SK-N-SH (cell line): ENCODE data around the gene MADD. TPM values are rescaled to one million over a fixed set of nuclear protein-coding genes. Genes with fewer than 3 reads are reported as not detected.

Source experiments
- CTCF ChIA-PET: fragments of 300-600, 350-600 bp; formaldehyde crosslinking; extraction: SDS; loops from one replicate; lab custom pipeline; 2021; lab: Yijun Ruan, JAX
- POLR2A ChIA-PET: fragments of 350-600 bp; sonication (Branson Sonifier 250); formaldehyde crosslinking; extraction: SDS; loops from one replicate; lab custom pipeline; 2020; ENCODE audit warnings: antibody characterized with exemption, inconsistent platforms; lab: Yijun Ruan, JAX
- DNase-seq: peaks from one replicate; pipeline ENCODE4 v3.0.0; 2012
- H2AFZ ChIP-seq: fragments of 200-600 bp; sonication (generic); 2 replicates; pipeline ENCODE4 v1.8.1; 2016; ENCODE audit warnings: antibody characterized with exemption, mild to moderate bottlenecking, low read depth
- H3F3A ChIP-seq: fragments of 200-600 bp; sonication (generic); replicated peaks from 2 replicates; pipeline ENCODE3; 2016; ENCODE audit warnings: antibody characterized with exemption, mild to moderate bottlenecking; ENCODE audit not compliant: insufficient read depth
- H3K27ac ChIP-seq, 2 experiments: fragments of 200-500 bp in 1 of 2; fragments of 200-600 bp in 1 of 2; sonication (Bioruptor generic) in 1 of 2; sonication (generic), shearing (Covaris generic) in 1 of 2; 2 replicates each; pipeline versions ENCODE4 v1.5.1 to v1.6.1; 2014 to 2016; ENCODE audit warnings: low read depth in 2 of 2, inconsistent platforms in 1 of 2, low read length in 1 of 2, mild to moderate bottlenecking in 1 of 2, mixed read lengths in 1 of 2
- H3K27me3 ChIP-seq: fragments of 200-600 bp; sonication (generic), shearing (Covaris generic); 2 replicates; pipeline ENCODE4 v1.6.1; 2016; ENCODE audit warnings: mixed run types; ENCODE audit not compliant: insufficient read depth
- H3K36me3 ChIP-seq, 2 experiments: fragments of 200-500 bp in 1 of 2; fragments of 200-600 bp in 1 of 2; sonication (Bioruptor generic) in 1 of 2; sonication (generic) in 1 of 2; replicated peaks in 1 of 2; 2 replicates each; pipeline versions ENCODE3 to v1.5.1; 2014 to 2016; ENCODE audit warnings: low read length in 1 of 2, mild to moderate bottlenecking in 1 of 2; ENCODE audit not compliant: insufficient read depth in 2 of 2, control insufficient read depth in 1 of 2
- H3K4me1 ChIP-seq, 2 experiments: fragments of 200-500 bp in 1 of 2; fragments of 200-600 bp in 1 of 2; sonication (Bioruptor generic) in 1 of 2; sonication (generic), shearing (Covaris generic) in 1 of 2; 2 replicates each; pipeline versions ENCODE4 v1.5.1 to v1.6.1; 2014 to 2016; ENCODE audit warnings: low read depth in 1 of 2, low read length in 1 of 2, mixed run types in 1 of 2; ENCODE audit not compliant: insufficient read depth in 2 of 2, control insufficient read depth in 1 of 2
- H3K4me2 ChIP-seq: fragments of 200-600 bp; sonication (generic), shearing (Covaris generic); 2 replicates; pipeline ENCODE4 v1.6.1; 2017; ENCODE audit warnings: mixed run types
- H3K4me3 ChIP-seq, 2 experiments: fragments of 200-500 bp in 1 of 2; fragments of 200-600 bp in 1 of 2; sonication (Bioruptor generic) in 1 of 2; sonication (generic), shearing (Covaris generic) in 1 of 2; 2 replicates each; pipeline versions ENCODE4 v1.5.1 to v1.8.1; 2014 to 2016; ENCODE audit warnings: low read depth in 2 of 2, inconsistent platforms in 1 of 2, low read length in 1 of 2, mild to moderate bottlenecking in 1 of 2, mixed read lengths in 1 of 2, moderate library complexity in 1 of 2
- H3K79me2 ChIP-seq: fragments of 200-600 bp; sonication (generic); 2 replicates; pipeline ENCODE4 v1.8.1; 2017; ENCODE audit warnings: mild to moderate bottlenecking; ENCODE audit not compliant: insufficient read depth
- H3K9ac ChIP-seq: fragments of 200-600 bp; sonication (generic); 2 replicates; pipeline ENCODE4 v1.6.1; 2017; ENCODE audit warnings: mixed run types
- H3K9me2 ChIP-seq: fragments of 200-600 bp; sonication (generic); 2 replicates; pipeline ENCODE4 v1.6.1; 2017; ENCODE audit warnings: mixed run types
- H3K9me3 ChIP-seq: fragments of 200-600 bp; sonication (generic); 2 replicates; pipeline ENCODE4 v1.6.1; 2017; ENCODE audit warnings: mixed run types, mild to moderate bottlenecking, moderate library complexity
- H4K20me1 ChIP-seq: fragments of 200-600 bp; sonication (generic); 2 replicates; pipeline ENCODE4 v1.6.1; 2017; ENCODE audit warnings: mild to moderate bottlenecking, mixed run types; ENCODE audit not compliant: insufficient read depth
- EP300 ChIP-seq, 2 experiments: IDR thresholded peaks; 2 replicates each; pipeline versions ENCODE4 v1.4.0 to v1.6.1; 2012; ENCODE audit warnings: borderline replicate concordance in 1 of 2, low read depth in 1 of 2, low read length in 1 of 2
- EZH2phosphoT487 ChIP-seq: fragments of 200-600 bp; sonication (generic); IDR thresholded peaks from 2 replicates; pipeline ENCODE4 v1.6.1; 2017; ENCODE audit warnings: low read depth, mixed run types, mild to moderate bottlenecking, antibody characterized with exemption, moderate library complexity, borderline replicate concordance
- FOXM1 ChIP-seq: IDR thresholded peaks from 2 replicates; pipeline ENCODE4 v1.4.0; 2012; ENCODE audit warnings: low read depth, mild to moderate bottlenecking
- GABPA ChIP-seq: IDR thresholded peaks from 2 replicates; pipeline ENCODE4 v1.4.0; 2012; ENCODE audit warnings: low read depth, mild to moderate bottlenecking
- JUND ChIP-seq: IDR thresholded peaks from 2 replicates; pipeline ENCODE4 v1.4.0; 2012
- MXI1 ChIP-seq: IDR thresholded peaks from 2 replicates; pipeline ENCODE4 v1.6.1; 2012; ENCODE audit warnings: mild to moderate bottlenecking, low read depth, low read length, improper control_type of control experiment
- SMC3 ChIP-seq: IDR thresholded peaks from 2 replicates; pipeline ENCODE4 v1.6.1; 2012; ENCODE audit warnings: low read depth, low read length, improper control_type of control experiment
- TEAD4 ChIP-seq: IDR thresholded peaks from 2 replicates; pipeline ENCODE4 v1.4.0; 2012; ENCODE audit warnings: mild to moderate bottlenecking, borderline replicate concordance; ENCODE audit not compliant: insufficient read depth
- YY1 ChIP-seq: IDR thresholded peaks from 2 replicates; pipeline ENCODE4 v1.4.0; 2012; ENCODE audit warnings: low read depth, mild to moderate bottlenecking
- WGBS: methylation state at CpG from one replicate; pipeline ENCODE4 v1.1.6; 2017; ENCODE audit warnings: low lambda C conversion rate; 5-methylcytosine and 5-hydroxymethylcytosine counted together
- polyA plus RNA-seq, 3 experiments: library from polyadenylated mRNA; depleted of rRNA; stranded (reverse); fragments of >200 nt; gene quantifications; 2 replicates each; pipeline ENCODE4 v1.2.3, GENCODE V29; 2012
- TF ChIP-seq, protein P1 (sequence below): fragments of 150-350 bp; IDR thresholded peaks from 2 replicates; pipeline ENCODE4 v1.6.1; 2016; ENCODE audit warnings: mild to moderate bottlenecking, low read depth, low read length
- TF ChIP-seq, protein P2 (sequence below): IDR thresholded peaks from 2 replicates; pipeline ENCODE4 v1.4.0; 2012; ENCODE audit warnings: low read depth, borderline replicate concordance
- TF ChIP-seq, protein P3 (sequence below): IDR thresholded peaks from 2 replicates; pipeline ENCODE4 v1.6.1; 2012; ENCODE audit warnings: mild to moderate bottlenecking, low read depth, low read length, moderate library complexity
- TF ChIP-seq, protein P4 (sequence below): IDR thresholded peaks from 2 replicates; pipeline ENCODE4 v1.4.0; 2012; ENCODE audit warnings: low read depth
- TF ChIP-seq, protein P5 (sequence below): IDR thresholded peaks from 2 replicates; pipeline ENCODE4 v1.4.0; 2012; ENCODE audit warnings: low read depth, borderline replicate concordance
- TF ChIP-seq, protein P6 (sequence below): IDR thresholded peaks from 2 replicates; pipeline ENCODE4; 2012

The MADD gene
- polyA plus RNA-seq, 1 of the 3 experiments (the other 2 are of a cell fraction): 16.4 TPM

DNA sequence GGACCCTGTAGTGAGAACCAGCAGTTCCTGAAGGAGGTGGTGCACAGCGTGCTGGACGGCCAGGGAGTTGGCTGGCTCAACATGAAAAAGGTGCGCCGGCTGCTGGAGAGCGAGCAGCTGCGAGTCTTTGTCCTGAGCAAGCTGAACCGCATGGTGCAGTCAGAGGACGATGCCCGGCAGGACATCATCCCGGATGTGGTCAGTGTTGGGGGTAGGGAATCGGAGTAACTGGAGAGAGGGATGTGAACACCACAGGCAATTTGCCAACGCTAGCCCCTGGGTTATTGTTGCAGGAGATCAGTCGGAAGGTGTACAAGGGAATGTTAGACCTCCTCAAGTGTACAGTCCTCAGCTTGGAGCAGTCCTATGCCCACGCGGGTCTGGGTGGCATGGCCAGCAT, 19.9 kb downstream of the MADD start:
- no peaks in the 10 kb centered on the region for H3F3A ChIP-seq
- 97% methylated on average over 13 of the region's 15 CpGs for WGBS
- TF ChIP-seq FOXM1 (no peak), TEAD4 (no peak)
- H3K36me3 ChIP-seq: peaks cover 29 to 69% of the 10 kb centered on the region in 2 experiments
- DNase-seq: no peak
- H3K9me3 ChIP-seq: no peaks in the 10 kb centered on the region
- H3K27me3 ChIP-seq: no peaks in the 10 kb centered on the region
- no peak overlapping the region for H2AFZ ChIP-seq
- no peaks in the 10 kb centered on the region for H4K20me1 ChIP-seq
- ChIA-PET POLR2A (interaction anchor here (0.6 kb wide), 1 partner anchor 17 kb away, joined by 3 read pairs; no protein-coding TSS in a partner anchor), CTCF (interaction anchor here (1.0 to 1.2 kb wide), 2 partner anchors 32 to 65 kb away, joined by 3 read pairs; partner anchors contain the start of gene NR1H3)
- no peak overlapping the region for H3K4me2 ChIP-seq
- no peaks in the 10 kb centered on the region for H3K9me2 ChIP-seq
- H3K4me1 ChIP-seq: no peaks in the 10 kb centered on the region
- no peaks in the 10 kb centered on the region for H3K79me2 ChIP-seq
- no peak overlapping the region for H3K9ac ChIP-seq
- no peak overlapping the region for H3K27ac ChIP-seq
- no peak overlapping the region for H3K4me3 ChIP-seq

DNA sequence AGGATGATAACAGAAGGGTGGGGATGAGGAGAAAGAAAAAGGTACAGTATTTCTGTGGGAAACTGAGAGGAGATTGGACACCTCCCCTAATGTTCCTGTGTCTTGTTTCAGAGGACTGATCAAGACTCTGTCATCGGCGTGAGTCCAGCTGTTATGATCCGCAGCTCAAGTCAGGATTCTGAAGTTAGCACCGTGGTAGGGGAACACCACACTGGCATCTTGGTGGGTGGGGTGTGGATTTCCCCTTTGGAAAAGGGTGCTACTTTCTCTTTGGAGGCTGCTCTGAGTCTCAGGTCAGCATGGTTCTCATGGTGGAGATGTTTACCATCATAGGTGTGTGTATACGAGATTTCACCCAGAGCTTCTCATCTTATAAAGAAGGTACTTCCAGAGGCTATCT, 25.5 kb downstream of the MADD start:
- ChIA-PET POLR2A (no interaction called here), CTCF (interaction anchor here (1.7 to 2.0 kb wide), 2 partner anchors 13 to 60 kb away, joined by 4 read pairs; no protein-coding TSS in a partner anchor)
- 97% methylated on average over 5 of the region's 5 CpGs for WGBS

More for the DNA sequence above, 25.5 kb downstream of the MADD start:
- Histone ChIP-seq H2AFZ (no peak overlapping the region), H3K4me2 (no peak overlapping the region), H3K9ac (no peak overlapping the region), H3F3A (no peaks in the 10 kb centered on the region)
- no peak for DNase-seq
- TF ChIP-seq GABPA (no peak), FOXM1 (no peak), EP300 (IDR thresholded peaks at IDR 0.05; ENCODE audit: borderline replicate concordance in 1 of 2, low read depth in 1 of 2, low read length in 1 of 2) (no peak), SMC3 (no peak), YY1 (no peak), EZH2phosphoT487 (no peak), MXI1 (no peak), JUND (no peak)
- TF ChIP-seq, protein P1, sequence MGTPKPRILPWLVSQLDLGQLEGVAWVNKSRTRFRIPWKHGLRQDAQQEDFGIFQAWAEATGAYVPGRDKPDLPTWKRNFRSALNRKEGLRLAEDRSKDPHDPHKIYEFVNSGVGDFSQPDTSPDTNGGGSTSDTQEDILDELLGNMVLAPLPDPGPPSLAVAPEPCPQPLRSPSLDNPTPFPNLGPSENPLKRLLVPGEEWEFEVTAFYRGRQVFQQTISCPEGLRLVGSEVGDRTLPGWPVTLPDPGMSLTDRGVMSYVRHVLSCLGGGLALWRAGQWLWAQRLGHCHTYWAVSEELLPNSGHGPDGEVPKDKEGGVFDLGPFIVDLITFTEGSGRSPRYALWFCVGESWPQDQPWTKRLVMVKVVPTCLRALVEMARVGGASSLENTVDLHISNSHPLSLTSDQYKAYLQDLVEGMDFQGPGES: no peak
- TF ChIP-seq, protein P2, sequence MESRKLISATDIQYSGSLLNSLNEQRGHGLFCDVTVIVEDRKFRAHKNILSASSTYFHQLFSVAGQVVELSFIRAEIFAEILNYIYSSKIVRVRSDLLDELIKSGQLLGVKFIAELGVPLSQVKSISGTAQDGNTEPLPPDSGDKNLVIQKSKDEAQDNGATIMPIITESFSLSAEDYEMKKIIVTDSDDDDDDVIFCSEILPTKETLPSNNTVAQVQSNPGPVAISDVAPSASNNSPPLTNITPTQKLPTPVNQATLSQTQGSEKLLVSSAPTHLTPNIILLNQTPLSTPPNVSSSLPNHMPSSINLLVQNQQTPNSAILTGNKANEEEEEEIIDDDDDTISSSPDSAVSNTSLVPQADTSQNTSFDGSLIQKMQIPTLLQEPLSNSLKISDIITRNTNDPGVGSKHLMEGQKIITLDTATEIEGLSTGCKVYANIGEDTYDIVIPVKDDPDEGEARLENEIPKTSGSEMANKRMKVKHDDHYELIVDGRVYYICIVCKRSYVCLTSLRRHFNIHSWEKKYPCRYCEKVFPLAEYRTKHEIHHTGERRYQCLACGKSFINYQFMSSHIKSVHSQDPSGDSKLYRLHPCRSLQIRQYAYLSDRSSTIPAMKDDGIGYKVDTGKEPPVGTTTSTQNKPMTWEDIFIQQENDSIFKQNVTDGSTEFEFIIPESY: no peak
- TF ChIP-seq, protein P3, sequence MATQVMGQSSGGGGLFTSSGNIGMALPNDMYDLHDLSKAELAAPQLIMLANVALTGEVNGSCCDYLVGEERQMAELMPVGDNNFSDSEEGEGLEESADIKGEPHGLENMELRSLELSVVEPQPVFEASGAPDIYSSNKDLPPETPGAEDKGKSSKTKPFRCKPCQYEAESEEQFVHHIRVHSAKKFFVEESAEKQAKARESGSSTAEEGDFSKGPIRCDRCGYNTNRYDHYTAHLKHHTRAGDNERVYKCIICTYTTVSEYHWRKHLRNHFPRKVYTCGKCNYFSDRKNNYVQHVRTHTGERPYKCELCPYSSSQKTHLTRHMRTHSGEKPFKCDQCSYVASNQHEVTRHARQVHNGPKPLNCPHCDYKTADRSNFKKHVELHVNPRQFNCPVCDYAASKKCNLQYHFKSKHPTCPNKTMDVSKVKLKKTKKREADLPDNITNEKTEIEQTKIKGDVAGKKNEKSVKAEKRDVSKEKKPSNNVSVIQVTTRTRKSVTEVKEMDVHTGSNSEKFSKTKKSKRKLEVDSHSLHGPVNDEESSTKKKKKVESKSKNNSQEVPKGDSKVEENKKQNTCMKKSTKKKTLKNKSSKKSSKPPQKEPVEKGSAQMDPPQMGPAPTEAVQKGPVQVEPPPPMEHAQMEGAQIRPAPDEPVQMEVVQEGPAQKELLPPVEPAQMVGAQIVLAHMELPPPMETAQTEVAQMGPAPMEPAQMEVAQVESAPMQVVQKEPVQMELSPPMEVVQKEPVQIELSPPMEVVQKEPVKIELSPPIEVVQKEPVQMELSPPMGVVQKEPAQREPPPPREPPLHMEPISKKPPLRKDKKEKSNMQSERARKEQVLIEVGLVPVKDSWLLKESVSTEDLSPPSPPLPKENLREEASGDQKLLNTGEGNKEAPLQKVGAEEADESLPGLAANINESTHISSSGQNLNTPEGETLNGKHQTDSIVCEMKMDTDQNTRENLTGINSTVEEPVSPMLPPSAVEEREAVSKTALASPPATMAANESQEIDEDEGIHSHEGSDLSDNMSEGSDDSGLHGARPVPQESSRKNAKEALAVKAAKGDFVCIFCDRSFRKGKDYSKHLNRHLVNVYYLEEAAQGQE: no peak
- TF ChIP-seq, protein P4, sequence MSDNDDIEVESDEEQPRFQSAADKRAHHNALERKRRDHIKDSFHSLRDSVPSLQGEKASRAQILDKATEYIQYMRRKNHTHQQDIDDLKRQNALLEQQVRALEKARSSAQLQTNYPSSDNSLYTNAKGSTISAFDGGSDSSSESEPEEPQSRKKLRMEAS: no peak
- TF ChIP-seq, protein P5, sequence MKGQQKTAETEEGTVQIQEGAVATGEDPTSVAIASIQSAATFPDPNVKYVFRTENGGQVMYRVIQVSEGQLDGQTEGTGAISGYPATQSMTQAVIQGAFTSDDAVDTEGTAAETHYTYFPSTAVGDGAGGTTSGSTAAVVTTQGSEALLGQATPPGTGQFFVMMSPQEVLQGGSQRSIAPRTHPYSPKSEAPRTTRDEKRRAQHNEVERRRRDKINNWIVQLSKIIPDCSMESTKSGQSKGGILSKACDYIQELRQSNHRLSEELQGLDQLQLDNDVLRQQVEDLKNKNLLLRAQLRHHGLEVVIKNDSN: no peak
- TF ChIP-seq, protein P6, sequence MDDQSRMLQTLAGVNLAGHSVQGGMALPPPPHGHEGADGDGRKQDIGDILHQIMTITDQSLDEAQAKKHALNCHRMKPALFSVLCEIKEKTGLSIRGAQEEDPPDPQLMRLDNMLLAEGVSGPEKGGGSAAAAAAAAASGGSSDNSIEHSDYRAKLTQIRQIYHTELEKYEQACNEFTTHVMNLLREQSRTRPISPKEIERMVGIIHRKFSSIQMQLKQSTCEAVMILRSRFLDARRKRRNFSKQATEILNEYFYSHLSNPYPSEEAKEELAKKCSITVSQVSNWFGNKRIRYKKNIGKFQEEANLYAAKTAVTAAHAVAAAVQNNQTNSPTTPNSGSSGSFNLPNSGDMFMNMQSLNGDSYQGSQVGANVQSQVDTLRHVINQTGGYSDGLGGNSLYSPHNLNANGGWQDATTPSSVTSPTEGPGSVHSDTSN: no peak
- TF ChIP-seq, all 33 proteins: peak for 0
- Histone ChIP-seq H3K27ac (no peak overlapping the region), H3K9me2 (no peaks in the 10 kb centered on the region), H3K4me3 (no peak overlapping the region), H3K36me3 (peaks cover 67 to 69% of the 10 kb centered on the region in 2 experiments), H3K4me1 (no peaks in the 10 kb centered on the region), H3K79me2 (no peaks in the 10 kb centered on the region; the same call in 1 of the 2 replicates), H3K9me3 (peaks cover 7% of the 10 kb centered on the region; the same call in 1 of the 2 replicates), H3K27me3 (no peaks in the 10 kb centered on the region), H4K20me1 (no peaks in the 10 kb centered on the region)
